Inflammatory macrophage treated with lipopolysaccharide for 4 hours (primary cell): ENCODE data around the gene NAPA.

ENCODE experiments used
- DNase-seq: peaks from one replicate; pipeline ENCODE4 v3.0.0-alpha.2; 2020

The NAPA gene

DNA sequence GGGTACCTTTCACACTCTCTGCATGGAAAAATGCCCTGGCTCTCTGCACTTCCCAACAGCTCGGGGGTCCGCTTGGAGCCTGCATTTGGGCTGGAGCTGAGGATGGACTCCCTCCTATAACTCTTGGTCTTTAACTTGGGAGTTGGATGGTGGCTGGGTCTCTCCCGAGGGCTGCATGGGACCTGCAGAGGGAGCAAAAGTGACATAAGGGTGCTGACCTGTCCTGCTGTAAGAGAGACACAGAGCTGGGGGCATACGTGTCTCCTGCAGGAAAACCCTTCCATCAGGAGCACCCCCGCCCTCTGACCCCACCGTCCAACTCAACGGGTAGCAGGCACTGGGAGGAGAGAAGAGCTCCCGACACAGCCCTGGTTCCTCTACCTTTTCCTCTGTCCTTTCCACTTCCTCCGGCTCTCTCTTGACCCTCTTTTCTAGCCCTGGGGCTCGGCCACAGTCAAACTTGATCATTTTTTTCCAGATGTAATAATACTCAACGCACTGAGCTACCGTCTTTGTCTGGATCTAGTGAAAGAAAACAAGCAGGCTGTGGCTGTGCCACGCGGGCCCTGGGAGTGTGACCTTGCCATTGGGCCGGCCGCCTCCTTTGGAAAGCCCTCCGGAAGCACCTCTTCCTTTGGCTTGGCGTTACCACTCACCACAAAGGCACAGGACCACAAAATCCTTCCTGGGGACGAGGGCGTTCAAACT is 6.8 kb upstream of the NAPA start:
- no peak for DNase-seq

GRCh38 chr19:47520839-47521238 is 6.0 kb upstream of the NAPA start:
- no peak for DNase-seq

DNA sequence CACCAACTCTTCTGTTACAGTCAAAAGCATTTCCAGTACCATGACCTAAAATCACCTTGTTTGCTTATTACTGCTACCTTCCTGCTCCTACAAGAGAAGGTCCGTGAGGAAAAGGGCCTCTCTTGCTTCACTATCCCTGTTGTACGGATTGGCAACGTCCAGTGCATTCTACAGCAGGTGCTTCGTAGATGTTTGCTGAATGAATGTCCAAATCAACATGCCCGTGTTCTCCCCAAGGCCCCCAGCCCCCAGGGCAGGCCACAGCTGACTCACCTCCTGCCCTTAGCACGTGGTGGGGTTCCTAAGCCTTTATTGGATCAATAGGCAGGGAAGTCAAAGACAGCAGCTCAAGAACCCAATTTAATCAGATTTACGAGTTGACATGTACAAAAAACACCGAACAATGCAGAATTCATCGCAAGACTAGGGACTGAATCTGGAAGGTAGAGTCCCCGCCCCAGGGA is 5.5 kb upstream of the NAPA start:
- no peak for DNase-seq

DNA sequence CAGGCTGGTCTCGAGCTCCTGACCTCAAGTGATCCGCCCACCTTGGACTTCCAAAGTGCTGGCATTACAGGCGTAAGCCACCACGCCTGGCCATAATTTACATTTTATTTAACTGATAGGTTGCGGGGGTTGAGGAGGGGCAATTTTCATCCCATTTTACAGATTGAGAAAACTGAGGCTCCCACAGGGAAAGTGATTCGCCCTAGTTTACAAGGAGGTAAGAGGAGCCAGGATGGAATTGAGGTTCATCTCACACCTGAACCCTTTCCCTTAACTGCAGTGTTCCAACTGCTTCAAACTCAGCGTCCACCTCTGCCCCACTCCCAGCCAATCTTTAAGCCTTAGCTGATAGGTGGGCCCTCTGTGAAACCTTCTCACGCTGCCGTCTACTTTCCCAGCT is 4.0 kb upstream of the NAPA start:
- no peak for DNase-seq

- DNase-seq = no peak
Measured at GRCh38 chr19:47518139-47518538, 3.3 kb upstream of the NAPA start.

GRCh38 chr19:47514151-47514868 is 553 bp downstream of the NAPA start:
- no peak for DNase-seq

GRCh38 chr19:47512948-47513319 is 1.9 kb downstream of the NAPA start:
- peak; percentile 21 for DNase-seq

- DNase-seq = peak; percentile 22
Measured at GRCh38 chr19:47512183-47512947, 2.5 kb downstream of the NAPA start.

GRCh38 chr19:47511681-47512080 is 3.2 kb downstream of the NAPA start:
- no peak for DNase-seq

GRCh38 chr19:47511128-47511517 is 3.7 kb downstream of the NAPA start:
- DNase-seq = no peak

DNA sequence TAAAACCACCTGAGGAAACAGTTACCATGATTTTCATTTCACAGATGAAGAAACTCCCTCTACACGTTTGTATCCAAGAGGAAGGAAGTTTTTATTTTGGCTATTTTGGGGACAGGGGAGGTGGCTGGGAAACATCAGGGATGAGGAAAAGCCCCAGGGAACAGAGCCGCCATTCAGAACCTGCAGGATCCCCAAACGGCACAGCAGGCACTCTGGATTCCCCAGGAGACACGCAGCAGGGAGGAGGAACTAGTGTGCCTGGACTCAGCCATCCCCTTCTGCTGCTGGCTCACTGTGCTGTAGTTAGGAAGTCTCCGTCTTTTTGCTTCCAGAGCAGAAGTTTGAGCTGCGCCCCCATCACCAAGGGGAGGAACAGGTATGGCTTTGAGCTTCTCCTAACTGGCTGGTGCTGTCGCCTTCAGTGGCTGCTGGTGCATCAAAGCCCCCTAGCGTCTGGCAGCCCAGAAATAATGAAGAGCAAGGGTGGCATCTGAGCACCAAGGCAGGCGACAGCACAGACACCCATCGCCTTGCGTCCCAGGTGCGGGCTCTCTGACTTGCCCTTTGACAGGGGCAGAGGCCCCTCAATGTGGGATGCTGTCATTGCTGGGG is 4.2 kb downstream of the NAPA start:
- no peak for DNase-seq

GRCh38 chr19:47509973-47510372 is 4.9 kb downstream of the NAPA start:
- DNase-seq = no peak

GRCh38 chr19:47509170-47509847 is 5.6 kb downstream of the NAPA start:
- no peak for DNase-seq

DNA sequence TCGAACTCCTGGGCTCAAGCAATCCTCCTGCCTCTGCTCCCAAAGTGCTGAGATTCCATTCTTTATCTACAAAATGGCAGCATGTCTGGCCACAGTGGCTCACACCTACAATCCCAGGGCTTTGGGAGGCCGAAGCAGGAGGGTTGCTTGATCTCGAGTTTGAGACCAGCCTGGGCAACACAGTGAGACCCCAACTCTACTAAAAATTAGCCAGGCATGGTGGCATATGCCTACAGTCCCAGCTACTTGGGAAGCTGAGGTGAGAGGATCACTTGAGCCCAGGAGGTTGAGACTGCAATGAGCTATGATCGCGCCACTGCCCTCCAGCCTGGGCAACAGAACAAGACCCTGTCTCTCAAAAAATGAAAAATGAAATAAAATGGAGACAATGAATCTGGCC is 6.1 kb downstream of the NAPA start:
- DNase-seq = no peak

- no peak for DNase-seq
Measured at GRCh38 chr19:47507924-47508553, 6.8 kb downstream of the NAPA start.

GRCh38 chr19:47507012-47507411 is 7.9 kb downstream of the NAPA start:
- DNase-seq = no peak

DNA sequence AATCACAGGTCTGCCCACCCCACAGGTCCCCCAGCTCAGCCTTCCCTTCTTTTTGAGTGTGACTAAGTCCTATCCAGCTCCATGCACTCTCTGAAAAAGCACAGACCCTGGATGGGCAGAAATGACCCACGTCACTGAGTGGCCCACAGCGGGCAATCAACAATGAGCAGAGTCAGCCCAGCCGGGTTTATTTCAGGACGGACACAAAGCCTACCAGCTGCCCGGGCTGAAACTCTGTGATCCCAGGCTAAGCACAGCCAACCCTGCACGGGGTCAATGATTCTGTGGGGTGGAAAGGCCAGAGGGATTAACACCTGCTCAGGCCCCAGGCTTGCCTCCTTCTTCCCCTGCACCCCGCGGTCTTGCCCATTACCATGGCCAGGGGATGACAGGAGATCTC is 8.4 kb downstream of the NAPA start:
- no peak for DNase-seq

DNA sequence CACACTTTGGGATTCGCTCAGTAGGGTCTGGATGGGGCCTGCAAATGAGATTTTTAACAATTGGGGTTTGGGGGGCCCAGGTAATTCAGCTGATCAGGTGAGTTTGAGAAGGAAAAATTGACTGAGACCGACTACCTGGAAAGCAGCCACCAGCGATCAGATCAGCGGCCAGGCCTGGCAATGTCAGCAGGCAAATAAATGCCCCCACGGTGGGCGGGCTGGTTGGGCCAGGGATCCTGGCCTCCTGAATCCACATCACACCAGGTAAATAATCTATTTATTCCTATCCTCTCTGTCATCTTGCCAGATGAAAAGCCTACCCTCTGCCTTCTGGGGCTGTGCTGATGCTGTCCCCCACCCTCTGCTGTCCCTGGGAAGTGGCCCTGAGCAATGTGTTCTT is 9.4 kb downstream of the NAPA start:
- no peak for DNase-seq

DNA sequence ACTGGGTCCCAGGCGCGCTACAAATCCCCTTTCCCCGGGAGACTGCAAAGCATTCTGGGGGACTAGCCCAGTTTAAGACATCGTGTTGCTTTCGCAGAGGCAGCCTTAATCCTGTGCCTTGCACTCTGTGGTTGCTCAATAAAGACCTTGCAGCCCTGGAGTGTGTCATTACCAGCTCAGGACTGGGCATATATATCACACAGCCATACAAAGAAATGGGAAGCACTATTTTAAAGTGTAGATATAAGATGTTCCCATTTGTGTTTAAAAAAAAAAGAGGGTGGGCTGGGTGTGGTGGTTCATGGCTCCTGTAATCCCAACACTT is 11.1 kb downstream of the NAPA start:
- no peak for DNase-seq

DNA sequence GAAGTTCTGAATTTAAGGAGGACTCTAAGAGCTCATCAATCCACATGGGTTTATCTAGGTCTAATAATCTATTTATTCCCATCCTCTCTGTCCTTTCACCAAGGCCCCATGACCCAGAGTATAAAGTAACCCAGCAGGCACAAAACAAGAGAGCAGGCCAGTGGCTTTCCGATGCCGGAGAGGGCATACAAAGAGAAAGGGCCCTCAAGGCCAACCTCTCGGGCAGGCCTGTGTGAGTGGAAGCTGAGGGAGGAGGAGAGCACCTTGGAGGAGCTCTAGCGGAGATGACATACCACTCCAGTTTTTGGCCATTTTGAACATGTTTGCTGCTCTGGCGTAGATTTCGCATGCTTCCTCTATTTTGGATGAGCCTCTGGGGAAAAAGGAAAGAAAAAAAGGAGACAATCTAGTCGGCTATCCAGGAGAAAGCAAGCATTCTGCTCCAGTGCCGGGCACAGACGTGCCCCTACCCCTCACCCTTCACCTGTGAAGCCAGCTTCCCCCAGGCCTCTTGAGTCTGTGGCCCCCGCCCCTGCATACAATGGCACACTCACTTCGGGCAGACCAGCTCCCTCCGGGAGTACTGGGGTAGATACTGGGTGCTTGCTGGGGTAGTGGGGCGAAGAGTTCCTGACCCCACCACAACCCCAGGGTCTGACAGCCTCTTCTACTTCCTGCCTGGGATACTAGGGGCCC is 11.6 kb downstream of the NAPA start:
- DNase-seq = no peak

DNA sequence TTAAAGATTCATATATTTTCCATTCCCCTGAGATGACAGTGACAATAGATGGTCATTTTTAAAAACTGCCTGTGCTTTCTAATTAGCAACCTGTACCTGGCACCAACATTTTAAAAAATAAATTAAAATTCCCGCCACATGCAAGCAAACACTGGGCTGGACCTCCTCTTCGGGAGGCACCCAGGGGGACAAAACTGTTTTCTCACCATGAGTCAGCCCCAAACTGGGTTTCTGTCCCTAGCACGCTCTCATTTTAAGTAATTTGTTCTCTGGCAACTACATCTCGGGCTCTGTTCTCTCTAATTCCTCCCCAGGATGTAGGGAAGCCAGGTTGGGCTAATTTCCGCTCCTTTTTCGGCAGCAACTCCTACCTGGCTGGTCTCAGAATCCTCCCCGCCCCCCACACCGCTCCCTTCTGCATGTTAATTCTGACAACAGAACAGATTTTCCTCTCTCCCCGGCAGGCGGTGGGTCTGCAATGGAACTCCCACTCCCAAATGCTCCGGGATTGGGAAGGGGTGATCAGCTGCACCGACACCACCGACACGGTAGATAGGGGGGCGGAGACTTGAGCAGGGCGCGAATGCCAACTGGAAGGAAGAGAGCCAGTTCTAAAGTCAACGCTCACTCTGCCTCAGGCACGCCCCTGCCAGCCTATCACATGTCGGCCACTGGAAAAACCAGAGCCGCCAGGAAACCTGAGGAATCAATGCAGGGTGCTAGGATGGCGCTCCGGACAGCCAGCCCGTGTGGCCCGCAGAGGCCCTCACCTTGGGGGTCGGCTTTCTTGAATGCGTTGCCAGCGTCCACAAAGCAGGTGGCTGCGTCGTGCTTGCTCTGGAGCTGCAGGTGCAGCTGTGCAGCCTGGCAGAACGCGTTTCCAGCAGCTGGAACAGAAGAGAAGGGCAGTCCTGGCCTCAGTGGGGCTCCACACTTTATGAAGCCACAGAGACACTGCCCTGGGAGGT is 14.7 kb downstream of the NAPA start:
- no peak for DNase-seq
